ENCODE data around the gene TPBGL. TPM values are rescaled to one million over a fixed set of nuclear protein-coding genes. Genes with fewer than 3 reads are reported as not detected.

The TPBGL gene
- total RNA-seq, 1 donor, result not detected

GRCh38 chr11:75201771-75202170 is 38.8 kb upstream of the TPBGL start:
- TF ChIP-seq CTCF (IDR thresholded peaks at IDR 0.05; ENCODE audit: insufficient read depth, low read length), result no peak
- no peak for DNase-seq (ENCODE audit: low read depth)
- no peak overlapping the region for H3K4me3 ChIP-seq (ENCODE audit: low read depth, low read length)

- no peak for TF ChIP-seq CTCF (IDR thresholded peaks at IDR 0.05; ENCODE audit: insufficient read depth, low read length)
- no peak for DNase-seq (ENCODE audit: low read depth)
- H3K4me3 ChIP-seq (ENCODE audit: low read depth, low read length), result no peak overlapping the region
Measured at GRCh38 chr11:75202195-75202594, 38.4 kb upstream of the TPBGL start.

GRCh38 chr11:75203138-75203537 is 37.4 kb upstream of the TPBGL start:
- H3K4me3 ChIP-seq (ENCODE audit: low read depth, low read length), result no peak overlapping the region
- no peak for TF ChIP-seq CTCF (IDR thresholded peaks at IDR 0.05; ENCODE audit: insufficient read depth, low read length)
- no peak for DNase-seq (ENCODE audit: low read depth)

- no peak for DNase-seq (ENCODE audit: low read depth)
- no peak overlapping the region for H3K4me3 ChIP-seq (ENCODE audit: low read depth, low read length)
Measured at GRCh38 chr11:75203641-75204011, 36.9 kb upstream of the TPBGL start.

GRCh38 chr11:75204012-75204674 is 36.4 kb upstream of the TPBGL start:
- no peak for DNase-seq (ENCODE audit: low read depth)
- no peak overlapping the region for H3K4me3 ChIP-seq (ENCODE audit: low read depth, low read length)
- no peak for TF ChIP-seq CTCF (IDR thresholded peaks at IDR 0.05; ENCODE audit: insufficient read depth, low read length)

More at GRCh38 chr11:75203641-75204011, 36.9 kb upstream of the TPBGL start:
- no peak for TF ChIP-seq CTCF (IDR thresholded peaks at IDR 0.05; ENCODE audit: insufficient read depth, low read length)

GRCh38 chr11:75204685-75205563 is 35.6 kb upstream of the TPBGL start:
- DNase-seq (ENCODE audit: low read depth), result peak; percentile 81
- peak; percentile 95 for TF ChIP-seq CTCF (IDR thresholded peaks at IDR 0.05; ENCODE audit: insufficient read depth, low read length)

More at GRCh38 chr11:75204685-75205563, 35.6 kb upstream of the TPBGL start:
- no peak overlapping the region for H3K4me3 ChIP-seq (ENCODE audit: low read depth, low read length)

Data from fibroblast of the aortic adventitia (primary cell).